Panc1 (cell line): ENCODE data around the gene TRMT44. TPM values are rescaled to one million over a fixed set of nuclear protein-coding genes. Genes with fewer than 3 reads are reported as not detected.
"Not testable (repeated sequence)": the region's sequence is repeated elsewhere in the genome, so short reads cannot be mapped to it uniquely, and the experiment has no call there.

Source experiments
- ATAC-seq: fragments of 200-7000 bp; cut with Tn5 transposase; 2 replicates; pipeline ENCODE4 v1.9.1; 2020; ENCODE audit warnings: mild to moderate bottlenecking, moderate library complexity
- BruUV-seq: library from RNA; stranded (reverse); fragments of 400-500 nt; replicated peaks from 2 replicates; lab custom pipeline; 2021; lab: Mats Ljungman, UMichigan
- CTCF ChIA-PET: fragments of 300-600 bp; sonication (Branson Sonifier 250); formaldehyde crosslinking; loops from one replicate; lab custom pipeline; 2022; ENCODE audit warnings: antibody characterized with exemption; lab: Charles Lee
- POLR2A ChIA-PET: fragments of 300-600 bp; sonication (Branson Sonifier 250); formaldehyde crosslinking; loops from one replicate; lab custom pipeline; 2022; ENCODE audit warnings: antibody characterized with exemption; lab: Charles Lee
- DNase-seq: peaks from one replicate; pipeline ENCODE4 v3.0.0-alpha.2; 2010; ENCODE audit warnings: low read depth, low spot score
- H3K27ac ChIP-seq: 2 replicates; pipeline ENCODE4 v1.5.1; 2011; ENCODE audit warnings: mild to moderate bottlenecking, low read length, inconsistent platforms
- H3K27me3 ChIP-seq: fragments of 200-500 bp; sonication (Bioruptor generic); 2 replicates; pipeline ENCODE4 v1.6.0; 2014; ENCODE audit warnings: low read length, inconsistent platforms; ENCODE audit not compliant: control insufficient read depth, insufficient read depth
- H3K36me3 ChIP-seq: fragments of 200-500 bp; sonication (Bioruptor generic); 2 replicates; pipeline ENCODE4 v1.5.1; 2014; ENCODE audit warnings: inconsistent platforms, mild to moderate bottlenecking, low read length, moderate library complexity; ENCODE audit not compliant: control insufficient read depth, insufficient read depth
- H3K4me1 ChIP-seq: 2 replicates; pipeline ENCODE4 v1.5.1; 2011; ENCODE audit warnings: inconsistent platforms, mild to moderate bottlenecking, low read length, moderate library complexity; ENCODE audit not compliant: control insufficient read depth, insufficient read depth
- H3K4me3 ChIP-seq, 2 experiments: 2 replicates each; pipeline ENCODE4 v1.5.1; 2011 to 2012; ENCODE audit warnings: low read depth in 2 of 2, low read length in 2 of 2, mild to moderate bottlenecking in 2 of 2, inconsistent platforms in 1 of 2, moderate library complexity in 1 of 2
- H3K9me3 ChIP-seq: fragments of 200-500 bp; sonication (Bioruptor generic); 2 replicates; pipeline ENCODE4 v1.5.1; 2014; ENCODE audit warnings: low read depth, mild to moderate bottlenecking, inconsistent platforms, low read length, moderate library complexity; ENCODE audit not compliant: control insufficient read depth, insufficient read depth
- POLR2AphosphoS5 ChIP-seq: IDR thresholded peaks from 2 replicates; pipeline ENCODE4 v1.6.1; 2012; ENCODE audit warnings: mild to moderate bottlenecking, low read depth, low read length, moderate library complexity
- SIN3A ChIP-seq: IDR thresholded peaks from 2 replicates; pipeline ENCODE4 v1.6.1; 2012; ENCODE audit warnings: low read depth, mild to moderate bottlenecking, low read length, moderate library complexity, borderline replicate concordance; ENCODE audit not compliant: insufficient read depth
- TCF7L2 ChIP-seq: IDR thresholded peaks from 2 replicates; pipeline ENCODE4 v1.6.1; 2011; ENCODE audit warnings: mild to moderate bottlenecking, low read depth, low read length, inconsistent platforms
- in situ Hi-C: cut with HindIII; loops from 2 replicates; pipeline ENCODE4 v1.10.0; 2016; ENCODE audit warnings: low sequenced_read_pairs, low pct_unique_long_range_greater_than_20kb
- intact Hi-C: fragments of 100-400 bp; cut with micrococcal nuclease; formaldehyde crosslinking; loops from one replicate; pipeline ENCODE4 v1.10.0; 2022; ENCODE audit not compliant: unreplicated experiment
- total RNA-seq: library from RNA; stranded (reverse); gene quantifications from one replicate; pipeline ENCODE4 v1.2.1, GENCODE V29; 2021; ENCODE audit not compliant: unreplicated experiment
- TF ChIP-seq, protein P1 (sequence below), 2 experiments: IDR thresholded peaks; 2 replicates each; pipeline ENCODE4 v1.6.1; 2011 to 2012; ENCODE audit warnings: low read depth in 2 of 2, control low read depth in 1 of 2, low read length in 1 of 2, mild to moderate bottlenecking in 1 of 2, moderate library complexity in 1 of 2; ENCODE audit not compliant: insufficient read depth in 1 of 2
- TF ChIP-seq, protein P2 (sequence below): fragments of 450-650 bp; IDR thresholded peaks from 2 replicates; pipeline ENCODE4 v1.5.1; 2017; ENCODE audit warnings: mild to moderate bottlenecking

The TRMT44 gene
- total RNA-seq, 1 experiment from 2014 or later: 10.8 TPM

DNA sequence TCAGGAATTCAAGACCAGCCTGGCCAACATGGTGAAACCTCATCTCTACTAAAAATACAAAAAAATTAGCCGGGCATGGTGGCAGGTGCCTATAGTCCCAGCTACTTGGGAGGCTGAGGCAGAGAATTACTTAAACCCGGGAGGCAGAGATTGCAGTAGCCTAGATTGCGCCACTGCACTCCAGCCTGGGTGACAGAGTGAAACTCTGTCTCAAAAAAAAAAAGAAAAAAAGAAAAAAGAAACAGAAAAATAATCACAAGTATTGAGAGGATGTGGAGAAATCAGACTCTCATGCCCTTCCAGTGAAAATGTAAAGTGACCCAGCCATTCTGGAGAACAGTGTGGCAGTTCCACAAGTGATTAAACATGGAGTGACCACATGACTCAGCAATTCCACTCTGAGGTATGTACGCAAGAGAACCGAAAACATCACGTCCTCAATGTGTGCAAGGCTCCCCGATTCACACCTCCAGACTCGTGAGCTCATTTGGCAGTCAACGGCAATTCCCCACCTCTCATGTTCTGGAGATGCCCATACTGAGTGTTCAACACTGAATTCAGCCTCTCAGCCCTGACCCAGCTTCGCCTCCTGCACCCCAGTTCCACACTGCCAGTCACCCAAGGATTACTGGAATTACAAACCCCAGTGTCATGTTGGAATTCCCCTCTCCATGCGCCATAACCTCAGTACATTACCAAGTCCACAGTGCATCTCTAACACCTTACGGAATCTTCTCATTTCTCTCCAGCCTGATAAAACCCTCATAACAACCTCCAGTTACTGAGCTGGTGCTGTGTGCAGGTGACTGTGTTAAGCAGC is 21.1 kb upstream of the TRMT44 start:
- Histone ChIP-seq H3K9me3 (no peaks in the 10 kb centered on the region), H3K27ac (no peak overlapping the region), H3K36me3 (no peaks in the 10 kb centered on the region), H3K4me1 (no peaks in the 10 kb centered on the region), H3K4me3 (no peak overlapping the region), H3K27me3 (no peaks in the 10 kb centered on the region)
- ATAC-seq (no peak), DNase-seq (no peak)
- intact Hi-C loops: no loop called here
- in situ Hi-C loops: no loop called here
- TF ChIP-seq, protein P1, sequence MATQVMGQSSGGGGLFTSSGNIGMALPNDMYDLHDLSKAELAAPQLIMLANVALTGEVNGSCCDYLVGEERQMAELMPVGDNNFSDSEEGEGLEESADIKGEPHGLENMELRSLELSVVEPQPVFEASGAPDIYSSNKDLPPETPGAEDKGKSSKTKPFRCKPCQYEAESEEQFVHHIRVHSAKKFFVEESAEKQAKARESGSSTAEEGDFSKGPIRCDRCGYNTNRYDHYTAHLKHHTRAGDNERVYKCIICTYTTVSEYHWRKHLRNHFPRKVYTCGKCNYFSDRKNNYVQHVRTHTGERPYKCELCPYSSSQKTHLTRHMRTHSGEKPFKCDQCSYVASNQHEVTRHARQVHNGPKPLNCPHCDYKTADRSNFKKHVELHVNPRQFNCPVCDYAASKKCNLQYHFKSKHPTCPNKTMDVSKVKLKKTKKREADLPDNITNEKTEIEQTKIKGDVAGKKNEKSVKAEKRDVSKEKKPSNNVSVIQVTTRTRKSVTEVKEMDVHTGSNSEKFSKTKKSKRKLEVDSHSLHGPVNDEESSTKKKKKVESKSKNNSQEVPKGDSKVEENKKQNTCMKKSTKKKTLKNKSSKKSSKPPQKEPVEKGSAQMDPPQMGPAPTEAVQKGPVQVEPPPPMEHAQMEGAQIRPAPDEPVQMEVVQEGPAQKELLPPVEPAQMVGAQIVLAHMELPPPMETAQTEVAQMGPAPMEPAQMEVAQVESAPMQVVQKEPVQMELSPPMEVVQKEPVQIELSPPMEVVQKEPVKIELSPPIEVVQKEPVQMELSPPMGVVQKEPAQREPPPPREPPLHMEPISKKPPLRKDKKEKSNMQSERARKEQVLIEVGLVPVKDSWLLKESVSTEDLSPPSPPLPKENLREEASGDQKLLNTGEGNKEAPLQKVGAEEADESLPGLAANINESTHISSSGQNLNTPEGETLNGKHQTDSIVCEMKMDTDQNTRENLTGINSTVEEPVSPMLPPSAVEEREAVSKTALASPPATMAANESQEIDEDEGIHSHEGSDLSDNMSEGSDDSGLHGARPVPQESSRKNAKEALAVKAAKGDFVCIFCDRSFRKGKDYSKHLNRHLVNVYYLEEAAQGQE (IDR thresholded peaks at IDR 0.05; ENCODE audit: insufficient read depth in 1 of 2, low read depth in 2 of 2, low read length in 1 of 2): no peak
- TF ChIP-seq TCF7L2 (no peak), SIN3A (no peak), POLR2AphosphoS5 (no peak)
- TF ChIP-seq, protein P2, sequence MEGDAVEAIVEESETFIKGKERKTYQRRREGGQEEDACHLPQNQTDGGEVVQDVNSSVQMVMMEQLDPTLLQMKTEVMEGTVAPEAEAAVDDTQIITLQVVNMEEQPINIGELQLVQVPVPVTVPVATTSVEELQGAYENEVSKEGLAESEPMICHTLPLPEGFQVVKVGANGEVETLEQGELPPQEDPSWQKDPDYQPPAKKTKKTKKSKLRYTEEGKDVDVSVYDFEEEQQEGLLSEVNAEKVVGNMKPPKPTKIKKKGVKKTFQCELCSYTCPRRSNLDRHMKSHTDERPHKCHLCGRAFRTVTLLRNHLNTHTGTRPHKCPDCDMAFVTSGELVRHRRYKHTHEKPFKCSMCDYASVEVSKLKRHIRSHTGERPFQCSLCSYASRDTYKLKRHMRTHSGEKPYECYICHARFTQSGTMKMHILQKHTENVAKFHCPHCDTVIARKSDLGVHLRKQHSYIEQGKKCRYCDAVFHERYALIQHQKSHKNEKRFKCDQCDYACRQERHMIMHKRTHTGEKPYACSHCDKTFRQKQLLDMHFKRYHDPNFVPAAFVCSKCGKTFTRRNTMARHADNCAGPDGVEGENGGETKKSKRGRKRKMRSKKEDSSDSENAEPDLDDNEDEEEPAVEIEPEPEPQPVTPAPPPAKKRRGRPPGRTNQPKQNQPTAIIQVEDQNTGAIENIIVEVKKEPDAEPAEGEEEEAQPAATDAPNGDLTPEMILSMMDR: no peak
- ChIA-PET POLR2A (no interaction called here), CTCF (no interaction called here)
- BruUV-seq: no TSS peak

DNA sequence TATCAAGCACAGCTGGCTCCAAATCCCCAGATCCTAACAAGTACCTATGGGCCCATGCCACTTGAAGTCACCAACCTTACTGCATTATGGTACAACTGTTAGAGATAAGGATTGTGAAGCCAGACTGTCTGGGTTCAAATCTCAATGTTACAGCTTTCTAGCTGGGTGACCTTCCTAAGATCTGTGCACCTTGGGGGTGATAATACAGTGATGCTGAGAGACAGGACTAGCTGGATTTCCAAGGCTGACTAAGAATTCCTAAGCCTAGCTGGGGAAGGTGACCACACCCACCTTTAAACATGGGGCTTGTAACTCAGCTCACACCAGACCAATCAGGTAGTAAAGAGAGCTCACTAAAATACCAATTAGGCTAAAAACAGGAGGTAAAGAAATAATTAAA is 20.4 kb upstream of the TRMT44 start:
- intact Hi-C loops, H3K4me1 ChIP-seq, DNase-seq, POLR2A ChIA-PET, H3K27me3 ChIP-seq, H3K4me3 ChIP-seq, H3K36me3 ChIP-seq, H3K27ac ChIP-seq, ATAC-seq, BruUV-seq, H3K9me3 ChIP-seq, CTCF ChIA-PET, in situ Hi-C loops: not testable (repeated sequence)

DNA sequence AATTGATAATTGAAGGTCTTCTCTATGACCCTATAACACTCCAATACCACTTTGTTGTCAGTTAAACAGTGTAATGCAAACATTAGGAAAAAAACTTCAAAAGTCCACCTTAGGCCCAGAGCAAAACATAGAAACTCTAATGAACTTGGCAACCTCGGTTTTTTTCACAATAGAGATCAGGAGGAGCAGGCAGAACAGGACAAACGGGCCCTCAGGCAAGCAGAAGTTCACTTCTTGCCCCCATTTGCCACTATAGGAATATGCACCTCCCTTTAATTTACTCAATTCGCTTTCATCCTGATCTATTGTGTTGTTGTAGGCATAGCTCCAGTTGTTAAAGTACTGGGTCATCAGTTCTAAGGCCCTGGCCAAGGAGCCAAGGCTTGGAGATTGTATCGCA is 18.2 kb upstream of the TRMT44 start:
- intact Hi-C loops: no loop called here
- H3K27ac ChIP-seq: no peak overlapping the region
- no TSS peak for BruUV-seq
- no peaks in the 10 kb centered on the region for H3K36me3 ChIP-seq
- H3K4me1 ChIP-seq: no peaks in the 10 kb centered on the region
- no peak for DNase-seq
- CTCF ChIA-PET: no interaction called here
- no peak for TF ChIP-seq SIN3A
- no peaks in the 10 kb centered on the region for H3K9me3 ChIP-seq
- in situ Hi-C loops: no loop called here
- no peak for ATAC-seq
- no peaks in the 10 kb centered on the region for H3K27me3 ChIP-seq
- POLR2A ChIA-PET: no interaction called here
- H3K4me3 ChIP-seq: no peak overlapping the region
